Neuronal stem cell (in vitro differentiated cells): Measurements from ENCODE around the gene WAC.
A peak's percentile ranks its signal among the peaks of the same experiment; 100 is the strongest.

Source experiments
- DNase-seq: peaks from one replicate; pipeline ENCODE4 v3.0.0-alpha.2; 2013; ENCODE audit warnings: low spot score
- H2AFZ ChIP-seq: one replicate; pipeline ENCODE4 v1.6.1; 2013; ENCODE audit warnings: mild to moderate bottlenecking, low read length, inconsistent platforms
- H2AK5ac ChIP-seq: 2 replicates; pipeline ENCODE4 v1.6.1; 2013; ENCODE audit warnings: low read depth, mild to moderate bottlenecking, inconsistent platforms, low read length, moderate library complexity, mixed read lengths
- H2BK120ac ChIP-seq: 2 replicates; pipeline ENCODE4 v1.6.1; 2013; ENCODE audit warnings: low read depth, mild to moderate bottlenecking, inconsistent platforms, low read length, moderate library complexity, mixed read lengths
- H2BK12ac ChIP-seq: one replicate; pipeline ENCODE4 v1.6.1; 2013; ENCODE audit warnings: low read length, inconsistent platforms
- H2BK15ac ChIP-seq: 2 replicates; pipeline ENCODE4 v1.6.1; 2013; ENCODE audit warnings: mild to moderate bottlenecking, low read length, inconsistent platforms, mixed read lengths
- H2BK5ac ChIP-seq: one replicate; pipeline ENCODE4 v1.6.1; 2013; ENCODE audit warnings: inconsistent platforms, mild to moderate bottlenecking, low read length, moderate library complexity
- H3K14ac ChIP-seq: one replicate; pipeline ENCODE4 v1.6.1; 2013; ENCODE audit warnings: low read length, inconsistent platforms
- H3K18ac ChIP-seq: 2 replicates; pipeline ENCODE4 v1.6.1; 2013; ENCODE audit warnings: low read length, inconsistent platforms
- H3K23ac ChIP-seq: 2 replicates; pipeline ENCODE4 v1.6.1; 2013; ENCODE audit warnings: low read depth, mild to moderate bottlenecking, mixed read lengths, low read length, inconsistent platforms; ENCODE audit not compliant: poor library complexity
- H3K27ac ChIP-seq: replicated peaks from 3 replicates; pipeline ENCODE4 v1.5.1; 2013; ENCODE audit warnings: low read length, inconsistent platforms
- H3K27me3 ChIP-seq, 3 experiments: 2 replicates each; pipeline ENCODE4 v1.6.1; 2013; ENCODE audit warnings: low read length in 3 of 3, mild to moderate bottlenecking in 2 of 3, inconsistent platforms in 1 of 3, low read depth in 1 of 3, mixed read lengths in 1 of 3, moderate library complexity in 1 of 3; ENCODE audit not compliant: control insufficient read depth in 3 of 3, insufficient read depth in 3 of 3
- H3K36me3 ChIP-seq, 2 donors: replicated peaks in 1 of 2; 2 replicates each; pipeline ENCODE4 v1.6.1; 2013; ENCODE audit warnings: low read length in 2 of 2; ENCODE audit not compliant: control insufficient read depth in 2 of 2, insufficient read depth in 2 of 2
- H3K4ac ChIP-seq: 2 replicates; pipeline ENCODE4 v1.6.1; 2013; ENCODE audit warnings: inconsistent platforms, mild to moderate bottlenecking, low read length, moderate library complexity
- H3K4me1 ChIP-seq, 2 donors: 1 replicate in 1 of 2; 2 replicates in 1 of 2; pipeline ENCODE4 v1.6.1; 2013; ENCODE audit warnings: low read length in 2 of 2, low read depth in 1 of 2; ENCODE audit not compliant: control insufficient read depth in 2 of 2, insufficient read depth in 1 of 2
- H3K4me2 ChIP-seq: one replicate; pipeline ENCODE4 v1.6.1; 2013; ENCODE audit warnings: mild to moderate bottlenecking, low read length, inconsistent platforms; ENCODE audit not compliant: insufficient read depth, poor library complexity, severe bottlenecking
- H3K4me3 ChIP-seq, 2 donors: 2 replicates each; pipeline ENCODE4 v1.5.1; 2013; ENCODE audit warnings: low read length in 2 of 2, mild to moderate bottlenecking in 2 of 2, inconsistent platforms in 1 of 2, moderate library complexity in 1 of 2
- H3K79me1 ChIP-seq: one replicate; pipeline ENCODE4 v1.6.1; 2013; ENCODE audit warnings: low read depth, mild to moderate bottlenecking, inconsistent platforms, low read length, moderate library complexity
- H3K9ac ChIP-seq: one replicate; pipeline ENCODE4 v1.6.1; 2013; ENCODE audit warnings: mild to moderate bottlenecking, low read depth, low read length, inconsistent platforms; ENCODE audit not compliant: poor library complexity
- H3K9me3 ChIP-seq, 2 donors: replicated peaks in 1 of 2; 2 replicates each; pipeline versions ENCODE3 to v1.6.1; 2013; ENCODE audit warnings: low read length in 2 of 2, mild to moderate bottlenecking in 2 of 2, inconsistent platforms in 1 of 2, low read depth in 1 of 2, mixed read lengths in 1 of 2, moderate library complexity in 1 of 2; ENCODE audit not compliant: control insufficient read depth in 2 of 2, insufficient read depth in 1 of 2
- H4K8ac ChIP-seq: one replicate; pipeline ENCODE4 v1.6.1; 2013; ENCODE audit warnings: low read depth, mild to moderate bottlenecking, inconsistent platforms, low read length, moderate library complexity
- H4K91ac ChIP-seq: one replicate; pipeline ENCODE4 v1.6.1; 2013; ENCODE audit warnings: low read length, low read depth, mild to moderate bottlenecking, inconsistent platforms; ENCODE audit not compliant: poor library complexity
- WGBS, 2 donors: extraction: QIAGEN DNeasy Blood & Tissue Kit; methylation state at CpG; one replicate each; pipeline ENCODE4 v1.1.7; 2013; ENCODE audit warnings: missing lambda C conversion rate in 2 of 2, mixed read lengths in 1 of 2; ENCODE audit not compliant: insufficient read length in 2 of 2, insufficient replicate concordance in 1 of 2; ENCODE audit errors: extremely low coverage in 2 of 2; 5-methylcytosine and 5-hydroxymethylcytosine counted together

Gene WAC

DNA sequence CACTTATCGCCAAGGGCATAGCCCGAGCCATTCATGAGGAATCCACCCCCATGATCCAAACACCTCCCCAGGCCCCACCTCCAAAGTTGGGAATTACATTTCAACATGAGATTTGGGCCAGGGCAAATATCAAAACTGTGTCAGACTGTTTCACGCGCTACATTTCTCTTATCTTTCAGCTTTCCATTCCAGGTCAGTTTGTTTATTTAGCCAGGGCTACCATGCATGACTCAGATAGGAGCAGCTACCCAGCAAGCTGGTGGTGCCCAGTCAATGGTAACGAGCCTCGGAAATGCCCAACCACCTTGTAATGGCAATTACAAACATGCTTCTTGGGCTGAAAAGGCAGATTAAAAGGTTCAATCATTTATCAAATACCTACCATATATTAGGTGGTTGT lies 100.8 kb downstream of the WAC start:
- Histone ChIP-seq H3K36me3 (no peaks in the 10 kb centered on the region), H3K27ac (no peak overlapping the region), H2AK5ac (no peak overlapping the region), H3K14ac (no peak overlapping the region), H2BK15ac (no peak overlapping the region), H2BK120ac (no peak overlapping the region), H3K18ac (no peak overlapping the region), H2BK5ac (no peak overlapping the region), H2BK12ac (no peak overlapping the region), H3K4me2 (no peak overlapping the region), H3K27me3 (peaks cover 0 to 3% (median 1%) of the 10 kb centered on the region in 3 experiments), H3K79me1 (no peaks in the 10 kb centered on the region), H4K8ac (no peak overlapping the region), H3K23ac (no peak overlapping the region), H3K9ac (no peak overlapping the region), H3K4me1 (no peaks in the 10 kb centered on the region), H3K4me3 (no peak overlapping the region), H2AFZ (no peak overlapping the region), H3K4ac (no peak overlapping the region), H3K9me3 (no peaks in the 10 kb centered on the region), H4K91ac (no peak overlapping the region)
- WGBS, 2 donors, result no CpG with 5 or more reads among the region's 6 CpGs
- DNase-seq, result no peak

DNA sequence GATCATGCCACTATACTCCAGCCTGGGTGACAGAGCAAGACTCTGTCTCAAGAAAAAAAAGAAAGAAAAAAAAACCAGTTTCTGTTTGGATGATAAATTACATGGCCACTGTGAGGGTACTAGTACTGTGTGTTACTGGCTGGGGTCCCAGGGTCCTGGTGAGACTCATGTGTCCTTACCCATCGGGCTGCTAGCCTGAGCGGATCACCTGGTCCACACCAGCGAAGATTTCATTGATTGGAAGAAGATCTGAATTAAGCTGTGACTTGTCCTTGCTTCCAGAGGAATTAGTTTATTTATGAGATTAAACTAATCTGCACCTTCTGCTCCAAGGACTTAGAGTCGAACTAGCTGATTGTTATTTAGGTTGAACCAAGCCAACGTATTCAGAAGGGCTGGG lies 104.4 kb downstream of the WAC start:
- no peak overlapping the region for H4K91ac ChIP-seq
- H2AK5ac ChIP-seq, result no peak overlapping the region
- H3K79me1 ChIP-seq, result no peaks in the 10 kb centered on the region
- no peaks in the 10 kb centered on the region for H3K4me1 ChIP-seq
- no peak overlapping the region for H2AFZ ChIP-seq
- H3K27me3 ChIP-seq, result no peaks in the 10 kb centered on the region
- H3K9me3 ChIP-seq, result no peaks in the 10 kb centered on the region
- H4K8ac ChIP-seq, result no peak overlapping the region
- H2BK5ac ChIP-seq, result no peak overlapping the region
- no peak overlapping the region for H3K4ac ChIP-seq
- H3K14ac ChIP-seq, result no peak overlapping the region
- DNase-seq, result no peak
- no peak overlapping the region for H3K18ac ChIP-seq
- no peak overlapping the region for H2BK120ac ChIP-seq
- no peak overlapping the region for H2BK15ac ChIP-seq
- H3K23ac ChIP-seq, result no peak overlapping the region
- no peak overlapping the region for H2BK12ac ChIP-seq
- H3K27ac ChIP-seq, result no peak overlapping the region
- no peak overlapping the region for H3K4me2 ChIP-seq
- H3K9ac ChIP-seq, result no peak overlapping the region
- no CpG with 5 or more reads among the region's 5 CpGs for WGBS, 2 donors
- no peak overlapping the region for H3K4me3 ChIP-seq
- no peaks in the 10 kb centered on the region for H3K36me3 ChIP-seq

DNA sequence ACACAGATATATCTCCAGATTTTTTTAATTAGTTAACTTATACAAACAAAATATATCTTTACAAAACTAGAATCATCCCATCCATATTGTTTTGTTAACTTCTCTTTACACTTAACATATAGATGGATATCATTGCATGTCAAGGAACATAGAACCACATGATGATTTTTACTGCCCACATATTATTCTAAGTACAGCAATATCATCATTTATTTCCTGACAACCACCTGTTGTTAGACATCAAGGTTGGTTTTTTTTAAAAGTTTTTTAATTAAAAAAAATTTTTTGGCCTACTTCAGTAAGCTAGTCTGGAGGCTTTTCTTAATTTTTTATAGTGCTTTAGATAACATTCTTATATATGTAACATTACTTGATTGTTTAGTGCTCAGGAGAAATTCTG lies 105.5 kb downstream of the WAC start:
- Histone ChIP-seq H3K18ac (no peak overlapping the region), H2AFZ (no peak overlapping the region), H2BK5ac (no peak overlapping the region), H3K4ac (no peak overlapping the region), H3K27ac (no peak overlapping the region), H3K9me3 (no peaks in the 10 kb centered on the region), H3K4me1 (no peaks in the 10 kb centered on the region), H3K27me3 (no peaks in the 10 kb centered on the region), H3K4me3 (no peak overlapping the region), H2AK5ac (no peak overlapping the region), H3K23ac (no peak overlapping the region), H4K91ac (no peak overlapping the region), H3K14ac (no peak overlapping the region), H4K8ac (no peak overlapping the region), H2BK15ac (no peak overlapping the region), H3K9ac (no peak overlapping the region), H3K79me1 (no peaks in the 10 kb centered on the region), H3K4me2 (no peak overlapping the region), H2BK12ac (no peak overlapping the region), H2BK120ac (no peak overlapping the region), H3K36me3 (no peaks in the 10 kb centered on the region)
- DNase-seq, result no peak

DNA sequence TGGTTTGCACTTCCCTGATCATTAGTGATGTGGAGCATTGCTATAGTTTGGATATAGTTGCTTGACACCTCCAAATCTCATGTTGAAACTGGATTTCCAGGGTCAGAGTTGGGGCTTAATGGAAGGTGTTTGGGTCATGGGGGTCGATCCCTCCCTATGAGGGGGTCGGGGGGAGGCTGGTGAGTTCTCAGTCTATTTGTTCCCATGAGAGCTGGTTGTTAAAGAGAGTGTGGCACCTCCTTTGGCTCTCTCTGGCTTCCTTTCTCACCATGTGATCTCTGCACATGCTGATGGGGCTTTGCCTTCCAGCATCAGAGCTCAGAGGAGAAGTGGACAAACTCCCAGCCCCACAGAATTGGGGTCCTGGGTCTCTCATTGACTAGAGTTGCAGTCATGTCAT lies 107.6 kb downstream of the WAC start:
- no peak overlapping the region for H4K91ac ChIP-seq

More for the DNA sequence above, 107.6 kb downstream of the WAC start:
- Histone ChIP-seq H3K18ac (peak overlapping the region; percentile 29), H3K9ac (no peak overlapping the region), H3K27ac (no peak overlapping the region), H2BK12ac (no peak overlapping the region), H3K4me1 (no peaks in the 10 kb centered on the region), H3K79me1 (no peaks in the 10 kb centered on the region), H2BK15ac (no peak overlapping the region), H2BK120ac (no peak overlapping the region), H3K4ac (no peak overlapping the region), H3K9me3 (no peaks in the 10 kb centered on the region), H3K23ac (no peak overlapping the region), H3K4me2 (no peak overlapping the region), H2AFZ (no peak overlapping the region), H4K8ac (no peak overlapping the region), H3K4me3 (no peak overlapping the region), H2BK5ac (no peak overlapping the region), H3K14ac (no peak overlapping the region), H3K36me3 (no peaks in the 10 kb centered on the region), H2AK5ac (no peak overlapping the region), H3K27me3 (no peaks in the 10 kb centered on the region)
- no CpG with 5 or more reads among the region's 2 CpGs for WGBS, 2 donors
- no peak for DNase-seq
